Stimulated activated CD4-positive, alpha-beta T cell treated with anti-CD3 and anti-CD28 coated beads, TNF-alpha, amount 100 ng/mL, for 1 hour (primary cell): ENCODE data around the gene GPR89A.
"Not testable (repeated sequence)": the region's sequence is repeated elsewhere in the genome, so short reads cannot be mapped to it uniquely, and the experiment has no call there.

Source experiments
- DNase-seq, 3 donors: peaks; one replicate each; pipeline ENCODE4 v3.0.0-alpha.2; 2020; ENCODE audit warnings: low read depth in 3 of 3, low spot score in 1 of 3

Gene GPR89A

GRCh38 chr1:145607833-145608733 lies at the start of gene GPR89A:
Gene GPR89A, plus strand, starts transcription at chr1:145607988. Its CDS starts 146 bp downstream, at chr1:145608134.
- DNase-seq: peak; percentile 88 to 96 (median 90)

- not testable (repeated sequence) for DNase-seq
Observed at GRCh38 chr1:145586820-145587219, 21.0 kb upstream of the GPR89A start.

- DNase-seq: peak in 2 of 3 donors; percentile 2 to 10
Observed at GRCh38 chr1:145590806-145591205, 17.0 kb upstream of the GPR89A start.

GRCh38 chr1:145592347-145592746 lies 15.4 kb upstream of the GPR89A start:
- not testable (repeated sequence) for DNase-seq

GRCh38 chr1:145595421-145595820 lies 12.4 kb upstream of the GPR89A start:
- not testable (repeated sequence) for DNase-seq

- not testable (repeated sequence) for DNase-seq
Observed at GRCh38 chr1:145596236-145596635, 11.6 kb upstream of the GPR89A start.

- DNase-seq: not testable (repeated sequence)
Observed at GRCh38 chr1:145599426-145599825, 8.4 kb upstream of the GPR89A start.

GRCh38 chr1:145601593-145601992 lies 6.2 kb upstream of the GPR89A start:
- no peak for DNase-seq

- DNase-seq: not testable (repeated sequence)
Observed at GRCh38 chr1:145606840-145607239, 948 bp upstream of the GPR89A start.

GRCh38 chr1:145607289-145607688 lies 499 bp upstream of the GPR89A start:
- not testable (repeated sequence) for DNase-seq

- not testable (repeated sequence) for DNase-seq
Observed at GRCh38 chr1:145610744-145611143, 3.0 kb downstream of the GPR89A start.

GRCh38 chr1:145620073-145620472 lies 12.3 kb downstream of the GPR89A start:
- DNase-seq: not testable (repeated sequence)

GRCh38 chr1:145622177-145622576 lies 14.4 kb downstream of the GPR89A start:
- not testable (repeated sequence) for DNase-seq

- not testable (repeated sequence) for DNase-seq
Observed at GRCh38 chr1:145636237-145636636, 28.4 kb downstream of the GPR89A start.

- not testable (repeated sequence) for DNase-seq
Observed at GRCh38 chr1:145641886-145642285, 34.1 kb downstream of the GPR89A start.

GRCh38 chr1:145643990-145644389 lies 36.2 kb downstream of the GPR89A start:
- not testable (repeated sequence) for DNase-seq

GRCh38 chr1:145656245-145656943 lies 48.6 kb downstream of the GPR89A start:
- not testable (repeated sequence) for DNase-seq

GRCh38 chr1:145662502-145662901 lies 54.7 kb downstream of the GPR89A start:
- DNase-seq: not testable (repeated sequence)

- not testable (repeated sequence) for DNase-seq
Observed at GRCh38 chr1:145665015-145665414, 57.2 kb downstream of the GPR89A start.

- not testable (repeated sequence) for DNase-seq
Observed at GRCh38 chr1:145670995-145671745, 63.4 kb downstream of the GPR89A start.

- not testable (repeated sequence) for DNase-seq
Observed at GRCh38 chr1:145673217-145673616, 65.4 kb downstream of the GPR89A start.
